GM18951 (cell line): Measurements from ENCODE around the gene GPR32.

Experiments
- POLR2A ChIP-seq: IDR thresholded peaks from 4 replicates; pipeline ENCODE4 v1.6.1; 2011; ENCODE audit warnings: mild to moderate bottlenecking; ENCODE audit not compliant: insufficient read length, insufficient read depth; ENCODE audit errors: extremely low read depth
- in situ Hi-C: fragments of 300-500 bp; cut with MboI; formaldehyde crosslinking; loops from one replicate; pipeline ENCODE4 v1.12.0; 2022; ENCODE audit warnings: low sequenced_read_pairs, mixed read lengths, inconsistent platforms; ENCODE audit not compliant: unreplicated experiment

Gene GPR32

DNA sequence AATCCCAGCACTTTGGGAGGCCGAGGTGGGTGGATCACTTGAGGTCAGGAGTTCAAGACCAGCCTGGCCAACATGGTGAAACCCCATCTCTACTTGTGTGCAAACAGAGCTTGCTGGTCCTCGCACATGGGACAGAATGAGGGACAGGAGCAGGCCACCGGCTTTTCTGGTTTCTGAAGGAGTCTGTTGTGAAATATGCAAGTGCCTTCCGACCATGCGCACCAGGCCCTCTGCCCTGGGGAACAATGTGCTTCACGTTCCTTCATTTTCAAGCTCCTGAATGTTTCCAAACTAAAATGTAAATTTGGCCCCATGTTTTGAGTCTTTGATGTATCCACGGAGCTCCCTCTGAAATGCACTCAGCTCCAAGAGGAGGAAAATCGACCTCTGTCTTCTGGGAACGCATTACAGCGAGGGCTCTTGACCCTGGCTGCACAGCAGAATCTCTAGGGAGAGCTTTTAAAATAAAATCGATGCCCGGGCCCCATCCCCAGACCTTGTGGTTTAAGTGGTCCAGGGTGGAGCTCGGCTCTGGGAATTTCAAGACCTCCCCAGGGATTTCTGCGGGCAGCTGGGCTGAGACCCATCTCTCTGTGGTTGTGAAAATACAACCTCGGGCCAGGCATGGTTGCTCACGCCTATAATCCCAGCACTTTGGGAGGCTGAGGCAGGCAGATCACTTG is 10.6 kb downstream of the GPR32 start:
- in situ Hi-C loops, result loop anchor here (25.0 kb wide), 1 partner anchor 419 kb away; the partner anchor contains the start of gene NAPSA

GRCh38 chr19:50783848-50784152 is 13.5 kb downstream of the GPR32 start:
- in situ Hi-C loops, result loop anchor here (25.0 kb wide), 1 partner anchor 421 kb away; the partner anchor contains the start of gene NAPSA

More for the DNA sequence above, 10.6 kb downstream of the GPR32 start:
- TF ChIP-seq POLR2A, result no peak

DNA sequence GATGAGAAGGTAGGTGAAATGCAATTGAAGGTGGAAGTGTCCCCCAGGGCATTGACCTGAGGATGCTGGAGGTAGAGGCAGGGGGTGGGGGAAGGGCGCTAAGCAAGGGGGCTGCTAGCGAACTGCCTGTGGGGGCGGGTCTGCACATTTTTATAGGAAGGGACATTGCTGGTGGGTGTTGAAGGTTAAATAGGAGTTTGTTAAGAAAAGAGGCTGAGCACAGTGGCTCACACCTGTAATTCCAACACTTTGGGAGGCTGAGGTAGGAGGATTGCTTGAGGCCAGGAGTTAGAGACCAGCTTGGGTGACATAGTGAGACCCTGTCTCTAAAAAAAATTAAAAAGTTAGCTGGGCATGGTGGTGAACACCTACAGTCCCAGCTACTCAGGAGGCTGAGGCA is 14.4 kb downstream of the GPR32 start:
- in situ Hi-C loops, result loop anchor here (25.0 kb wide), 1 partner anchor 422 kb away; the partner anchor contains the start of gene NAPSA
- no peak for TF ChIP-seq POLR2A

DNA sequence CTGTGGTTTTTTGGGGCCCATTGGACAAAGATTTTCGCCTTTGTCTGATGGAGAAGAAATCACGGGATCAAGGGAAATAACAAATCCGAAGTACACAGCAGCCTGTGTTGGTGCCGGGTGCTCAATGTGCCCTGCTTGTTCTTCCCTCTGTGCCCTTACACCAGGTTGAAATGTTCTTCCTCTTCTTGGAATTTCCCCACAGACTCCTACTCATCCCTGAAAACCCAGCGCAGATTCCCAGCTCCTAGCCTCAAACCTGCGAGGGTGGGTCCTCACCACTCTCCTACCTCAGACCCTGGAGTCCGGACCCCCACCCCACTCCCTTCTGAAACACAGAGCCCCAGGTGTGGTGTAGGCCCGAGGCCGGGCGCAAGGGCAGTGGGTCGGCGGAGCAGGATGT is 15.1 kb downstream of the GPR32 start:
- no peak for TF ChIP-seq POLR2A
- in situ Hi-C loops, result loop anchor here (25.0 kb wide), 1 partner anchor 423 kb away; the partner anchor contains the start of gene NAPSA

DNA sequence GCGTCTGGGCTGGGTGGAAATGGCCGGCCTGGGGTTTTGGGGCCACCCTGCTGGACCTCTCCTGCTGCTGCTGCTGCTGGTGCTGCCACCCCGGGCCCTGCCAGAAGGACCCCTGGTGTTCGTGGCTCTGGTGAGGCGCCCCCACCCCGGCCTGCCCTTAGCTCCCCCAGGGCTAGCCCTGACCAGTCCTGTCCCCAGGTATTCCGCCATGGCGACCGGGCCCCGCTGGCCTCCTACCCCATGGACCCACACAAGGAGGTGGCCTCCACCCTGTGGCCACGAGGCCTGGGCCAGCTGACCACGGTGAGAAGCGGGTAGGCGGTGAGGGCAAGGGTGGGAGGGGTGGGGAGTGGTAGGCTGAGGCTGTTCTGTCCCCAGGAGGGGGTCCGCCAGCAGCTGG is 20.1 kb downstream of the GPR32 start, which contains the start of gene ACP4:
Gene ACP4 (plus strand): TSS at position 20 of the 400 bp plus-strand sequence. CDS start 0 bp downstream, at position 20.
- in situ Hi-C loops, result loop anchor here (10.0 to 25.0 kb wide), 2 partner anchors 134 to 428 kb away; partner anchors contain the start of gene NAPSA
- TF ChIP-seq POLR2A, result no peak

- no peak for TF ChIP-seq POLR2A
- in situ Hi-C loops, result loop anchor here (10.0 to 25.0 kb wide), 2 partner anchors 134 to 429 kb away; partner anchors contain the start of gene NAPSA
Measured at GRCh38 chr19:50790922-50791467, 20.7 kb downstream of the GPR32 start.

- in situ Hi-C loops, result loop anchor here (10.0 to 25.0 kb wide), 2 partner anchors 133 to 429 kb away; partner anchors contain the start of gene NAPSA
- no peak for TF ChIP-seq POLR2A
Measured at GRCh38 chr19:50791594-50792271, 21.5 kb downstream of the GPR32 start.

- in situ Hi-C loops, result loop anchor here (10.0 to 25.0 kb wide), 2 partner anchors 132 to 430 kb away; partner anchors contain the start of gene NAPSA
- TF ChIP-seq POLR2A, result no peak
Measured at GRCh38 chr19:50792272-50793250, 22.3 kb downstream of the GPR32 start.

- in situ Hi-C loops, result loop anchor here (10.0 to 25.0 kb wide), 2 partner anchors 131 to 431 kb away; partner anchors contain the start of gene NAPSA
- no peak for TF ChIP-seq POLR2A
Measured at GRCh38 chr19:50793558-50794065, 23.3 kb downstream of the GPR32 start.

DNA sequence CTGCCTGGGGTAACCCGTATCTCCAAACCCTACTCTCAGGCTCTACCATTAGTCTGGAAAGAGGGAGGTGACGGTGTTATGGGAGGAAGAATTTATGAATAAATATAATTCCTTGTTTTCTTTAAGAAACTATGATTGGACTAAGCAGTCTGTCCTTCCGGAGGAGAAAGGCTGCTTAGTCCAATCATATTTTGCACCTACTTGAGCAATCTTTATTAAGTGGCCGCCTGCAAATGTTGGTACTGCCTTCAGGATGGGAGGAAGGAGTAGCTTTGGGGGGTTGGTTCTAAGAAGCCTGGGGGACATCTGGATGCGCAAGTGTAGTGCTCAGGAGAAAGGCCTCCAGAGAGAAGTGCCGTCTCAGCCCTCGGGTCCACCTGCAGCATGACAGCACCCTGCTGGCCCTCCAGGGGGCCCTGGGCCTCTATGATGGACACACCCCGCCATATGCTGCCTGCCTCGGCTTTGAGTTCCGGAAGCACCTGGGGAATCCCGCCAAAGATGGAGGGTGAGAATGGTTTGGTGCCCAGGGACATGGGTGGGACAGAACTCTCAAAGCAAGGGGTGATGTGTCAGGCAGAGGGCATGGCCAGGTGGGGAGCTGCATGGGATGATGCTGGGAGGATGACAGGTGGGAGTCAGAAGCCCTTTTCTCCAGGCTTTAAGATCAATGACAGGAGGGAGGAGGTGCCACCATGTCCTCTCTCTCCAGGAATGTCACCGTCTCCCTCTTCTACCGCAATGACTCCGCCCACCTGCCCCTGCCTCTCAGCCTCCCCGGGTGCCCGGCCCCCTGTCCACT is 24.0 kb downstream of the GPR32 start:
- in situ Hi-C loops, result loop anchor here (10.0 to 25.0 kb wide), 2 partner anchors 131 to 432 kb away; partner anchors contain the start of gene NAPSA
- no peak for TF ChIP-seq POLR2A

GRCh38 chr19:50794876-50795663 is 24.8 kb downstream of the GPR32 start:
- TF ChIP-seq POLR2A, result peak; percentile 60
- in situ Hi-C loops, result loop anchor here (10.0 to 25.0 kb wide), 2 partner anchors 130 to 433 kb away; partner anchors contain the start of gene NAPSA

DNA sequence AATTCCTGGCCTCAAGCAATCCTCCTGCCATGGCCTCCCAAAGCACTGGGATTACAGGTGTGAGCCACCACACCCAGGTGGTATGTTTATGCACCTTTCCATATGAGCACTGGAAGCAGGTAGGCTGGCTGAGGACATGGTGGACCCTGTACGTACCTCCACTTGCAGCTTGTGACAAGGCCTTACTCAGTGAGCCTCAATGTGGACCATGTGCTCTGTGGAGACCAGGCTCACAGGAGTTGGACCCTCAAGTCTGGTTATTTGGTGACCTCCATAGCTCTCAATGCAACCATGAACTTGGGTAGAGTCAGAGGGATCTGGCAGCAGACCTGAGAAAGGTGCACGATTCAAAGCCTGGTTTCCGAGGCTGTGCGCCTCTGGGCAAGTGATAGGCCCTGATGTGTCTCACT is 25.4 kb downstream of the GPR32 start:
- TF ChIP-seq POLR2A, result no peak
- in situ Hi-C loops, result loop anchor here (10.0 to 25.0 kb wide), 2 partner anchors 129 to 433 kb away; partner anchors contain the start of gene NAPSA
